Esophagus (tissue), 2 donors: Measurements from ENCODE around the gene CYB5R3. TPM values are rescaled to one million over a fixed set of nuclear protein-coding genes. Genes with fewer than 3 reads are reported as not detected.
"Not testable (repeated sequence)": the region's sequence is repeated elsewhere in the genome, so short reads cannot be mapped to it uniquely, and the experiment has no call there.

ENCODE experiments used
- H3K27ac ChIP-seq, 2 donors: one replicate each; pipeline ENCODE4 v1.5.1; 2013; ENCODE audit warnings: low read depth in 2 of 2, mild to moderate bottlenecking in 2 of 2, inconsistent platforms in 1 of 2, low read length in 1 of 2, moderate library complexity in 1 of 2
- H3K27me3 ChIP-seq, 2 donors: one replicate each; pipeline ENCODE4 v1.6.1; 2013; ENCODE audit warnings: low read length in 2 of 2, control low read depth in 1 of 2, mild to moderate bottlenecking in 1 of 2; ENCODE audit not compliant: insufficient read depth in 2 of 2, control insufficient read depth in 1 of 2
- H3K36me3 ChIP-seq, 2 donors: one replicate each; pipeline ENCODE4 v1.6.1; 2013; ENCODE audit warnings: low read length in 1 of 2; ENCODE audit not compliant: control insufficient read depth in 2 of 2, insufficient read depth in 2 of 2
- H3K4me1 ChIP-seq, 2 donors: one replicate each; pipeline ENCODE4 v1.6.1; 2013; ENCODE audit warnings: low read length in 1 of 2; ENCODE audit not compliant: control insufficient read depth in 2 of 2, insufficient read depth in 2 of 2
- H3K4me3 ChIP-seq, 2 donors: one replicate each; pipeline ENCODE4 v1.5.1; 2013; ENCODE audit warnings: low read length in 2 of 2, mild to moderate bottlenecking in 2 of 2, low read depth in 1 of 2, moderate library complexity in 1 of 2
- H3K9me3 ChIP-seq, 2 donors: one replicate each; pipeline ENCODE4 v1.6.1; 2013; ENCODE audit warnings: mild to moderate bottlenecking in 2 of 2, low read depth in 1 of 2, low read length in 1 of 2, moderate library complexity in 1 of 2; ENCODE audit not compliant: control insufficient read depth in 2 of 2, insufficient read depth in 1 of 2
- WGBS, 2 donors: extraction: QIAGEN DNeasy Blood & Tissue Kit; methylation state at CpG; one replicate each; pipeline ENCODE4 v1.1.7; 2013; 5-methylcytosine and 5-hydroxymethylcytosine counted together
- polyA plus RNA-seq, 2 donors: library from polyadenylated mRNA; stranded (reverse); fragments of 200-250 nt; gene quantifications; one replicate each; pipeline ENCODE4 v1.2.3, GENCODE V29; 2013
- donor health status: healthy with polysubstance abuse.
- donor health status: Bipolar disorder and iron deficiency.

CYB5R3 gene
- polyA plus RNA-seq, 2 donors, result 52.7 to 112 TPM

GRCh38 chr22:42619261-42620063 is 29.7 kb downstream of the CYB5R3 start:
- H3K27me3 ChIP-seq, result no peaks in the 10 kb centered on the region
- no peak overlapping the region for H3K27ac ChIP-seq
- H3K4me3 ChIP-seq, result no peak overlapping the region
- peaks cover 7 to 24% of the 10 kb centered on the region in 2 donors for H3K36me3 ChIP-seq
- H3K9me3 ChIP-seq, result no peaks in the 10 kb centered on the region
- 92% methylated on average over 34 to 35 of the region's 35 CpGs for WGBS, 2 donors
- H3K4me1 ChIP-seq, result peaks cover 3 to 17% of the 10 kb centered on the region in 2 donors

DNA sequence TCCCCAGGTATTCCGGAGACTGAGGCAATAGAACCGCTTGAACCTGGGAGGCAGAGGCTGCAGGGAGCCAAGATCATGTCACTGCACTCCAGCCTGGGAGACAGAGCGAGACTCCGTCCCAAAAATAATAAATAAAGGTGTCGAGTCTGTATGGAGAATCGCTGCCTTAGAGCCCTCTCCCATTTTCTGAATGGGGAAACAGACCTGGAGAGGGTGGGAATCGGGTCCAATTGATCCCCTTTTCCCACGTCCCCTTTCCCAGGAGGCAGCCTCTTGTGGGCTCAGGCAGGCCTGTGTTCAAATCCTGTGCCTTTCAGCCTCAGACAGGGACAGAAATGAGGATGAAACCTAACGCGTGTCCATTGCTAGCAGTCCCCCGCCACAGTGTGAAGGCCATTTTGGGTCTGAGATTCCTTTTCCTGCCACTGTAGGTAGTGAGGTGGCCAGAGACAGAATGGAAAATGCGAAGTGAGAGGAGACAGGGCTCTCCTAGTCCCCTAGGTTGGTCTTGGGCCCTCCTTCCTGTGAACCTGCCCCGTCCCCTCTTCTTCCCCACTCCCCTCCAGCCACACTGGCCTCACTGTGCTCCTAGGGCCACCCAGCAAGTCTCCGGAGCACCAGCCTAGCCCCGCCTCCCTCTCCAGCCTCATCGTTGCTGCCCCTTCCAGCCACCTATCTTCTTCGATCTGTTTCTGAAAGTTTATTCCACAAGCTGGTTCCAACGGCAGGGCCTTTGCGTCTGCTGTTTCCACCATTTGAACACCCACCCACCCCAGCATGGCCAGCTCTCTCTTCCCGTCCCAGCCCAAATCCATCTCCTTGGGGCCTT is 31.8 kb downstream of the CYB5R3 start:
- Histone ChIP-seq H3K27ac (peak overlapping the region in 1 of 2 donors; percentile 33), H3K9me3 (no peaks in the 10 kb centered on the region), H3K4me1 (peaks cover 4 to 21% of the 10 kb centered on the region in 2 donors), H3K4me3 (no peak overlapping the region), H3K36me3 (peaks cover 0 to 10% of the 10 kb centered on the region in 2 donors), H3K27me3 (no peaks in the 10 kb centered on the region)
- 57 to 71% methylated on average over 20 of the region's 20 CpGs for WGBS, 2 donors

- 7 to 14% methylated on average over 13 of the region's 13 CpGs for WGBS, 2 donors
- H3K27ac ChIP-seq, result peak overlapping the region; percentile 96 to 98
- peak overlapping the region in 1 of 2 donors; percentile 34 for H3K4me3 ChIP-seq
- not testable (repeated sequence) for H3K36me3 ChIP-seq, H3K27me3 ChIP-seq, H3K9me3 ChIP-seq
- peaks cover 4 to 17% of the 10 kb centered on the region in 2 donors for H3K4me1 ChIP-seq
Measured at GRCh38 chr22:42615860-42616175, 33.4 kb downstream of the CYB5R3 start.

DNA sequence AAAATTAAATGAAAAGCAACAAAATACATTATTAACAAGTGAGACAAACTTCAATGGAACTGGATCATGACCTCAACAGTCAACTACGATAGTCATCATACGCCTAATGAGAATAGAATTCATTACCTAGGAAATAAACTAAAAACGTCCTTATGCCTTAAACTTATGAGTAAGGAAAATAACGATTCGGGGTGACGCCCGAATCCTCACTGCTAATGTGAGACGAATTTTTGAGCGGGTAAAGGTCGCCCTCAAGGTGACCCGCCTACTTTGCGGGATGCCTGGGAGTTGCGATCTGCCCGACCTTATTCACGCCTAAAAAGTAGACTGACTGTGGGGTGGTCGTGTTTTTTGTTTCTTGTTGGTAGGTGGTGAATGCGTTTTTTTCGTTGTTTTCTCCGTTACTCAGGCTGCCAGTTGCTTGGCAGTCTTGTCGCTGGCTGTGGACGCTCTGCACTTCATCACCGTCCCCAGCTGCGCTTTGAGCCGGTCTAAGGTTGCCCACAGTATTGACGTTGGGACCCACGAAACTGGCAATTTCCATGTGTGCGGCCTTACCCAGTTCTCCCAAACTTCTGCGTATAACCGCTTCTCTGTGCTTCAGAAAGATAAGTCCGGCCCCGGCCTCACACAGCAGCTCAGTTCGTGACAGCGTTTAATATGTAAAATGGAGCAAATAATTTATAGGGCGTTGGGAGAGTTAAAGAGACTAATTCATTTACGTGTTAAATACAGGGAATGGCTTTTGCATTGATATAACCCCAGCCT is 33.9 kb downstream of the CYB5R3 start:
- peak overlapping the region; percentile 96 to 99 for H3K27ac ChIP-seq
- peak overlapping the region; percentile 15 to 34 for H3K4me3 ChIP-seq
- 0% methylated on average over 35 of the region's 35 CpGs for WGBS, 2 donors
- peaks cover 4 to 17% of the 10 kb centered on the region in 2 donors for H3K4me1 ChIP-seq
- no peaks in the 10 kb centered on the region for H3K9me3 ChIP-seq
- peaks cover 0 to 11% of the 10 kb centered on the region in 2 donors for H3K36me3 ChIP-seq
- no peaks in the 10 kb centered on the region for H3K27me3 ChIP-seq

DNA sequence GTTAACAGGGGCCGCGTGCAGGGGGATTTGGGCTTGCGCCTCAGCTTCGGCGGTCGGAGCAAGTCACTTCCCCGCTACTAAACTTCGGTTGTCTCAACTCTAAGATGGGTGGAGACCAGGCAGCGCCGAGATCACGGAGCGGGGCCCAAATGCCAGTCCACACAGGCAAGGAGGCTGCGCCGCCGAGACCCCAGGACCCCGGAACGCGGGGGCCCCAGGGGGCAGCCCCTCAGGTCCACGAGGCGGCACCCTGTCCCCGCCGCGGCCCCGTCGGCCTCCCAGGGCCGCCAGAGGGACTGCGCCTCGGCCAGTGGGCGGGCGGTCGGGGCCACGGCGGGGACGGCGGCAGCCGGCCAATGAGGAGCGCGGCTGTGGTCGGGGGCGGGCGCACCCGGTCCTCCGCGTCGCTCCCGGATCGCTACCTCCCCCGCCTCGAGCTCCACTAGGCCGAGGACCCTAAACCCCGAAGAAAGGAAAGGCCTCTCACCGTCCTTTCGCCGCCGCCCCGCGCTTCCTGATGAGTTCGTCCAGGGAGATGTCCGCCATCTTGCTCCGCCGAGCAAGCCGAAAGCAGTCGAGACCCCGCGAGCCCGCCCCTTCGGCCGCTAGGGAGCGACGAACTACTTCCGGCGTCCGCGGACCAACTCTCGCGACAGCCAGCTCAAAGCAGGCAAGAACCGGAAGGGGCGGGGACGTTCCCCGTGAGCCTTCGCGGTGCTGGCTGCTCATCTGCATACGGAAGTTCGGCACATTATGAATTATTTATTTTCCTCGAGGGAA is 34.7 kb downstream of the CYB5R3 start, which contains the start of gene POLDIP3:
Gene POLDIP3 (minus strand): TSS at position 572 of the 780 bp plus-strand sequence. CDS start 26 bp downstream, at position 546.
- Histone ChIP-seq H3K27ac (peak within 1 kb of the TSS; percentile 96 to 99), H3K36me3 (peaks cover 0 to 9% of the 10 kb centered on the region in 2 donors), H3K27me3 (no peaks in the 10 kb centered on the region), H3K9me3 (no peaks in the 10 kb centered on the region), H3K4me3 (peak within 1 kb of the TSS; percentile 55 to 86), H3K4me1 (peaks cover 4 to 18% of the 10 kb centered on the region in 2 donors)
- 0% methylated on average over 75 to 85 of the region's 85 CpGs for WGBS, 2 donors

- Histone ChIP-seq H3K4me3 (peak overlapping the region; percentile 55 to 86), H3K9me3 (no peaks in the 10 kb centered on the region), H3K36me3 (peaks cover 0 to 4% of the 10 kb centered on the region in 2 donors), H3K27me3 (no peaks in the 10 kb centered on the region), H3K4me1 (peaks cover 4 to 23% of the 10 kb centered on the region in 2 donors), H3K27ac (peak overlapping the region; percentile 96 to 99)
- 0 to 1% methylated on average over 10 of the region's 10 CpGs for WGBS, 2 donors
Measured at GRCh38 chr22:42613872-42614301, 35.3 kb downstream of the CYB5R3 start.

DNA sequence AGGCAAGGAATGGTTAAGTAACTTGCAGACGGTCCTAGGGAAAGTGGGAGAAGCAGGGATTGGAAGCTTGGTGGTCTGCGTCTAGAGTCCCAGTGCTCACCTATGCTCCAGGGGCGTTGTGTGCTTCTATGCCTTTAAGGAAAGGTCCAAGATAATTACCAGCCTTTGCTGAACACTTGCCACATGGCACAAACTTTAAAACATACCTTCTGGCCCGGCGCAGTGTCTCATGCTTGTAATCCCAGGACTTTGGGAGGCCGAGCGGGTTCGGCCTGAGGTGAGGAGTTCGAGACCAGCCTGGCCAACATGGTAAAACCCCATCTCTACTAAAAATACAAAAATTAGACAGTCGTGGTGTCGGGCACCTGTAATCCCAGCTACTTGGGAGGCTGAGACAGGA is 36.9 kb downstream of the CYB5R3 start:
- Histone ChIP-seq H3K36me3 (peaks cover 0 to 4% of the 10 kb centered on the region in 2 donors), H3K27ac (peak overlapping the region in 1 of 2 donors; percentile 24), H3K27me3 (no peaks in the 10 kb centered on the region), H3K9me3 (no peaks in the 10 kb centered on the region), H3K4me1 (peaks cover 4 to 26% of the 10 kb centered on the region in 2 donors), H3K4me3 (no peak overlapping the region)
- whole genome bisulfite sequencing, 2 donors, result 60 to 65% methylated on average over 11 of the region's 11 CpGs

DNA sequence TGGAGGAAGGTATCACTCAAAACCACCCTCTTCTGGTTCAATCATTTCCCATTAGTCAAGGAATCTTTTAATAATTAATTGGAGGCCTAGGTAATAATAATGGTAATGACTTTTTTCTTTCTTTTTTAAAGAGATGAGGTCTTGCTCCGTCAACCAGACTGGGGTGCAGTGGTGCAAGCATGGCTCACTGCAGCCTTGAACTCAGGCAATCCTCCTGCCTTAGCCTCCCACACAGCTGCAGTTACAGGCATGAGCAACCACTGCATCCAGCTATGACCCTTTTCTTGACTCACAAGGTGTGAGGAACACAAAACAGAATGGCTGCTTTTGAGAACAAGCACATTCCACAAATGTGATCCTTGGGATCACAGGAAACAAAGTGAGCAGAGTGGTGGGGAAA is 38.1 kb downstream of the CYB5R3 start:
- no peak overlapping the region for H3K4me3 ChIP-seq
- peaks cover 4 to 24% of the 10 kb centered on the region in 2 donors for H3K4me1 ChIP-seq
- H3K27me3 ChIP-seq, result no peaks in the 10 kb centered on the region
- H3K36me3 ChIP-seq, result peaks cover 0 to 4% of the 10 kb centered on the region in 2 donors
- 93 to 96% methylated on average over 1 of the region's 1 CpG for WGBS, 2 donors
- no peak overlapping the region for H3K27ac ChIP-seq
- no peaks in the 10 kb centered on the region for H3K9me3 ChIP-seq
